ENCODE results near the gene WHRN.
A peak's percentile ranks its signal among the peaks of the same experiment; 100 is the strongest.

- TF ChIP-seq EZH2 (IDR thresholded peaks at IDR 0.05; ENCODE audit: borderline replicate concordance, insufficient read depth, low read length, poor library complexity, severe bottlenecking) (no peak), CTCF (IDR thresholded peaks at IDR 0.05; ENCODE audit: poor library complexity, severe bottlenecking) (no peak), POLR2AphosphoS5 (IDR thresholded peaks at IDR 0.05) (no peak), EP300 (conservative IDR thresholded peaks at IDR 0.05; ENCODE audit: poor library complexity, severe bottlenecking) (peak; percentile 23), RAD21 (conservative IDR thresholded peaks at IDR 0.05) (no peak), TAF1 (IDR thresholded peaks at IDR 0.05; ENCODE audit: low read depth) (no peak), MXI1 (conservative IDR thresholded peaks at IDR 0.05; ENCODE audit: poor library complexity, severe bottlenecking) (no peak)
Observed at GRCh38 chr9:114539701-114540380, 34.6 kb upstream of the WHRN start.

All from neural cell (in vitro differentiated cells).